Fibroblast of skin of left biceps (primary cell): ENCODE measurements around the gene CRYM.
"Not testable (repeated sequence)": the region's sequence is repeated elsewhere in the genome, so short reads cannot be mapped to it uniquely, and the experiment has no call there.

Experiments
- DNase-seq, 2 experiments: peaks; one replicate each; pipeline ENCODE4 v3.0.0-alpha.2; 2013; ENCODE audit warnings: low read depth in 2 of 2

Gene CRYM

DNA sequence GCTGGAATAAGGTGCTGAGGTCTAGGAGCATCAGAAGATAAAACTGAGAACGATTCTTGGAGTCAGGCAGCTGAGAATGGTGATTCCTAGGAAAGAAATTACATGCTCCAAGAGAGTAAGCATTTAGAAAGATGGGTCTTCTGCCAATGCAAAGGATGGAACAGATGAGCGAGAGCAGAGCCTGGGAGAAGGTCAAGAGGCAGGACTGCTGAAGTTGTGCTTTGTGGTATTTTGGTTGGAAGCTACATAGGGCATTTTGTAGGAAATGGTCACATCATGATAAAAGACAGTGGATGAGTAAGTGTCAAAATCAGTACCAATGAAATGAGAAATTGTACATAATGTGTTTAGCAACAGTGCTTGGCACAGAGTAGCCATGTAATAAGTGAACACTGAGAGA is 1.4 kb upstream of the CRYM start:
- DNase-seq, result no peak

DNA sequence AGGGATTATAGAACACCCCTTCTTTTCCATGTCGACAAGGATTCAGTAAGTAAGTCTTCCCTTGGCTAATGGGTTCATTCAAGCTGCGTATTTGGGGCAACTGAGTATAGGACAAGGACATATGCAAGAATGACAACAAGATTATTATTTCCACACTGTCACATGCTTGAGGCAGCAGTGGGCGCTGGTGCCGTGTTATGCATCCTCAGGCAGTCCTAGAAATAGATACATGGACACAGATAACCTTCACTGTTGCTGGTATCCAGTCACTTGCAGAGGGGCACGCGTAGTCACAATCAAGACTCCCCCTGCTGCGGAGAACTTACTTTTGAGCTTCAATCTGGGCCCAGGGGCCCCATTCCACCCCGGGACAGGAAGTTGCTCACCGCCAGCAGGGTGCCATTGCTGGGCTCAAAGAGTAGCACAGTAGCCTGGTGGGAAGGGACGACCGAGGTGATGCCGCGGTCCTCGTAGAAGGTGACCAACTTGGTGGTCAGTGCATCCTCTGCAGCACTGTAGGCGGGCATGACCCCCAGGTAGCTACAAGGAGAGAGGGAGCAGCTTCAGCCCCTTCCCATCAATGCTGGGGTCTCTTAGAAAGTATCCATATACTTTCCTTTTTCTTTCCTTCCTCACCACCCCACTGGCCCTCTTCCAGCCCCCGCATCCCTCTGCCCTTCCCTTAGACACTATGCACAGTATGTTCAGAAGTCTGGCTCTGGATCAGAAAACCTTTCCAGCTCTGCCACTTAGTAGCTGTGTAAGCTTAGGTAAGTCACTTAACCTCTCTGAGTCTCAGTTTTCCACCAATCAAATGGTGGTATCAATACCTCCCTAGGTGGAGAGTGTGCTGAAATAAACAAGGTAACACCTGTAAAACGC is 804 bp downstream of the CRYM start:
- DNase-seq, result no peak

DNA sequence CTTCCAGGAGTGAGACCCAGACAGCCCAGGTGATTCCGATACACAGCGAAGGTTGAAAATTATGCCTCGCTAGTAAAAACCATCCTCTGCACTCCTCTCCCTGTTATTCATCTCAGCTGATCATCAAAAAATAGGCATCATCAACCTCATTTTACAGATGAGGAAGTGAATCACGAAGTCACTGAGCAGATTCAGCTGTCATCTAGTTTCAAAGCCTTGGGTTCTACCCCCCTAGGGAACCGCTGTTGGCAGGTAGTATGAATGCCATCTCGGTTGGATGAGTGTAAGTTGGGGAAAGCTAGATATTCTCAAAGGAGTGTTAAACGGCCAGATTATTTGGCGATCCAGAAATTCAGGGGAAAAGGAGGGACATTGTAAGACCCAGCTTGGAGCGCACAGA is 2.0 kb downstream of the CRYM start:
- DNase-seq, result no peak

DNA sequence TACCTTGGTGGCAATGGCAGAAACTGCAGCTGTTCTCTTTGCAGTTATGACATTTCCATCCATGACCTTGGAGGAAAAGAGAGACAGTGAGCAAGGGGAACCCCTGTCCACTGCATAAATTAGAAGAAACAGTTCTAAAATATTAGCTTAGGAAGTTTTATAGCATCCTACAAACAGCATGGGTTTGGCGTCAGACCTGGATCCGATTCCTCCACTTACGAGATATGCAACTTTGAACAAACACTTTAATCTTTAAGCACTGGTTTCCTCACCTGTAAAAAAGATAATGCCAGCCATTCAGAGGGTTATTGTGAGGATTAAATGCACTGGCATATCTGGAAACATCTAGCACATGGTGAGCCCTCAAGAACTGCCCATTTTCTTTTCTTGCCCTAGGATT is 2.6 kb downstream of the CRYM start:
- no peak for DNase-seq

DNA sequence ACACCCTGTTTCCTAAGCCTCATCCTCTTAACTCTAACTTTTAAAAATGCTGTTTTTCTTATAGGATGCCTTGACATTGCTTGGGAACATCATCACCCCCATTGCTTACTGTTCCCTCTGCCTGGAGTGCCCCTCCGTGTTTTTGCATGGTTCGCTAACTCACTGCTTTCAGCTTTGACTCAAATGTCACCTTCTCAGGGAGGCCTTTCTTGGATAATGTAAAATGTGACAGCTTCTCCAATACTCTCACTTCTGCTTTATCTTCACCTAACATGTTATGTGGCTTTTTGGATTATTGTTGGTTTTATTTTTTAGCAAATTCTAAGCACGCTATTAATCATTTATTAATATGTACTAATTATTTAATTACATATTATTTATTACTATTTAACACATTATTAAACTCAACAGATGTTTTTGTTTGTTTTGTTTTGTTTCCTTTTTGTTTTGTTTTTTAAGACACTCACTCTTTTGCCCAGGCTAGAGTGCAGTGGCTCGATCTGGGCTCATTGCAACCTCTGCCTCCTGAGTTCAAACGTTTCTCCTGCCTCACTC is 3.8 kb downstream of the CRYM start:
- DNase-seq, result no peak

DNA sequence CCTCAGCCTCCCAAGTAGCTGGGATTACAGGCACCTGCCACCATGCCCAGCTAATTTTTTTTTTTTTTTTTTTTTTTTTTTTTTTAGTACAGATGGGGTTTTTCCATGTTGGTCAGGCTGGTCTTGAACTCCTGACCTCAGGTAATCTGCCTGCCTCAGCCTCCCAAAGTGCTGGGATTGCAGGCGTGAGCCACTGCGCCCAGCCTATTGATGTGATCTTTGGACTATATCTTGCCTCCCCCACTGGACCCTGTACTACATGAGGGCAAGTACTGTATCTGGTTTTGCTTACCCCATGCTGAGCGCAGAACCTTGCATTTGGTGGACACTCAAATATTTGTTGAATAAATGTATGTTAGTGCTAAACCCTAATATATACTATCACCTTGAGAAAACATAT is 5.3 kb downstream of the CRYM start:
- DNase-seq, result not testable (repeated sequence)

DNA sequence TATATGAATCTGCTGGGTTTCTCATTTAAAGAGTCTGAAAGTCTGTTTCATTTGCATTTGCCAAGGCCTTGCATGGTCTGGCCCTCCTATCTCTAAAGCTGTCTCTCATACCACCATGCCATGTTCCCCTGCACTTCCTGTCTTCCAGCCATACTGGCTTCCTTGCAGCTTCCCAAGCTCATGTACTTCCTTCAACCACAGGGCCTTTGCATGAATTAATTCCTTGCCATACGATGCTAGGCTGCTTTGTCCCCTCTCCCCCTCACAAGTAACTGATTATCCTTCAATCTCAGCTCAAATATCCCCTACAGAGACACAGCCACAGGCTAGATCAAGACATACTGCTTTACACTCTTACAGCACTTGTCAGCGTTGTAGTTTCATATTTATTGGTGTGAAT is 5.8 kb downstream of the CRYM start:
- DNase-seq, result no peak

DNA sequence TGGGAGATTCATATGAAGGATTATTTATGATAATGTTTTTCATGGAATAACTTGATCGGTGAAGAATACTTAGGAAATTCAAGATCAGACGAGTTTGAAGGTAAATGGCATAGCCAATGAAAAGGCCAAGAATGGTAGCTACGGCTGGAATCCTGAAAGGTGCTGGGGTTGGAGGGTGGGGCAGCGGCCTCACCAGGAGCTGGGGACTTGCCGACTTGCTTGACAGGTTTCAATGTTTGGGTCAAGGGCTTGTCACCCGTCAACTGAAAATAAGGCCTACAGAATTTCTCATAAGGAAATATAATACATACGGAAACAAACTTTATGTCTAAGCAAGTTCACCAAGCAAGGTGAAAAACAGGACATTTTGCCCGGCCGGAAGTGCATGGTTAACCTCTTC is 9.9 kb downstream of the CRYM start:
- no peak for DNase-seq

DNA sequence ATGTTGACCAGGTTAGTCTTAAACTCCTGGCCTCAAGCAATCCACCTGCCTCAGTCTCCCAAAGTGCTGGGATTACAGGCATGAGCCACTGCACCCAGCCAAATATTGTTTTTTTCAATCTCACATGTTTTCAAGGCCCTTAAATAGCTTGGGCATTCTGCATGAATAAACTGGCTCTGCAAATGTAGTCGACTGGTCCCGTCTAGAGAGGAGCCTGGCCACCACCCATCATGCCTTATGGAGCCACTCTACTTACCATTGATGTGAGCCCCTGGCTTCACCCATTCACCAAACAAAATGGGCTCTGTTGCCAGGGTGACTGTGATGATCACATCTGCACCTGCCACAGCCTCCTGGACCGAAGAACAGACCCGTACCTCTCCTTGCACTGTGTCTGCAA is 10.8 kb downstream of the CRYM start:
- no peak for DNase-seq

DNA sequence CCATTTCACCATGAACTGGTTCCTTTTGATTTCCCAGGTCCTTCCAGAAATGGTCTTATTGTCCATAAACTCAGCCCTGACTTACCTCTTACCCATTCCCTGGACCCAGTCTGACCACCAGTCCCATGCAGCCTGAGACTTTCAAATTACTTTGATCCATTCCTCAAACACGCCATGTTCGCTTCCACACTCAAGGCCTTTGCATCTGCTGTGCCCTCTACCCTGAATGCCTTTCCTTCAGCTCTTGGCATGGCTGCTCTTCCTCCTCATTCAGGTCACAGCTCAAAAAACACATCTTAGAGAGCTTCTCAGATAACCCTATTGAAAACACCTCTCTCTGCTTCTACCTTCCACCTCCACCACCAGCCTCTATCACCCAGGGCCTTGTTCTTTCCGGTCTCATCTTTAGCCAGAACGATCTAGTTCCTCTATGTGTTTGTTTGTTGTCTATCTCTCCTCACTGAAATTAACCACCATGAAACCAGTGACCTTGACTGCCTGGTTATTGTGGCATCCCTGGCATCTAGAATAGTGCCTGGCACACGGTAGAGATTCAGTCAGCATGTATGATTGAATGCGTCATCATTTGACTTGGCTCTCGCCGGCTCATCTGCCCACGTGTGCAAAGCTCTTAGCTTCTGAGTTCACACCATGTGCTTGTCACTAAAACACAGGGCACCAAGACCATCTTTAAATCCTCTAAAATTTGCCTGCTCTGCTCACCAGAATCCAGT is 12.8 kb downstream of the CRYM start:
- DNase-seq, result no peak

DNA sequence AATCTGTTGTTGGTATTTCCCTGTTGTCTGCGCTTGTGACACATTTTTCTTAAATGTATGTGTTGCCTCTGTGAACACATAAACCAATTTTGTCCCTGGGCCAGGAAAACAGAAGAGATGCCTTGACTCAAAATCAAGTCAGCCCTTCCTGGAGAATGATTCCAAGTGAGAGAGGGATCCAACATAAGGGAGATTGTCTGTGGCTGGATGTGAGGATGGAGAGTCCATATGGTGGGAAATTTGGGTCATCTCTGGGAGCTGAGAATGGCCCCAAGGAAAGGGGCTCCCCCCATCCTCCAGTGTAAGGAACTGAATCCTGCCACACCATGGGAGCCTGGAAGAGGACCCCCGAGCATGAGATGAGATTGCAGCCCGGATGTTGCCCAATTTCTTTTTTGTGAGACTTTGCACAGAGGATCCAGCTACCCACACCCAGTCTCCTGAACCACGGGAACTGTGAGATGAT is 13.5 kb downstream of the CRYM start:
- DNase-seq, result no peak

DNA sequence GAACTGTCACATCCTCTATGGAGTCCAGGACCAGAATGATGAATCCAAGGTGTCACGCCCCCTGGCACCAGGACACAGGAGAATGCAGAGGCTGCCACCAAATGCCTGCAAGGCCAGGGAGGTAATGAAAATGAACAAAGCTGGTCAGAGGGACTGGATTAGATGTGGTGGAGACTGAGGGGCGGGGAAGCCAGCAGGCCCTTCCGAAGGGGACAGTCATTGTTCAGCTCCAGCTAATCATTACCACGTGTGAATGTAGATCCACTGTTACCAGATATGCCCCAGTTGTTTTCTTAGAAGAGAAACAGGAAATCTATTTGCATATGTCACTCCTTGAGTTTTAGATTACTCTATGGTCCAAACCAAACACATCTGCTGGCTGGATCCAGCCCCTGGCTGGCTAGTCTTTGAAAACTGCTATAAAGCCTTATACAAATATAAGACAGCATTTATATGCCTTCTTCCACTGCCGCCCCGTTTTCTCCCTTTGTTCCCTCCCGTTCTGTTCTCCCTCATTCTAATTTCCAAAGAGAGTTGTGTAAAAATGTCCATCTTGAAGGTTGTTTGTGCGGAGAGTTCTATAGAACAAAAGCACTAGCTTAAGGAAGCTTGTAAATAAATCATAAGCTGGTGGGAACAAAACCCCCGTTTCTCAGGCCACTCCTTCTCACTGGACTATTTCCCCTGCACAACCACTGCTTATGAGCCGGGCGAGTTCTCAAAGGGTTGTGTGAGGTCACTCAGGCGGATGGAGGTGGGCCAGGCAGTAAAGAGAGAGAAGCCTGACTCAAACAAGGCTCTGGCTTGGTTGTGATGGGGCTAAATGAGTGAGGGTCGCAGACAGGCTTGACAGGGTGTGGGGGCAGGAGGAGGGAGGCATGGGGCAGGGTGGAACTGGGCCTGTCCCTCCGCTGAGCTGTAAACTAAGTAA is 14.2 kb downstream of the CRYM start:
- peak in 1 of 2 experiments; percentile 24 for DNase-seq

DNA sequence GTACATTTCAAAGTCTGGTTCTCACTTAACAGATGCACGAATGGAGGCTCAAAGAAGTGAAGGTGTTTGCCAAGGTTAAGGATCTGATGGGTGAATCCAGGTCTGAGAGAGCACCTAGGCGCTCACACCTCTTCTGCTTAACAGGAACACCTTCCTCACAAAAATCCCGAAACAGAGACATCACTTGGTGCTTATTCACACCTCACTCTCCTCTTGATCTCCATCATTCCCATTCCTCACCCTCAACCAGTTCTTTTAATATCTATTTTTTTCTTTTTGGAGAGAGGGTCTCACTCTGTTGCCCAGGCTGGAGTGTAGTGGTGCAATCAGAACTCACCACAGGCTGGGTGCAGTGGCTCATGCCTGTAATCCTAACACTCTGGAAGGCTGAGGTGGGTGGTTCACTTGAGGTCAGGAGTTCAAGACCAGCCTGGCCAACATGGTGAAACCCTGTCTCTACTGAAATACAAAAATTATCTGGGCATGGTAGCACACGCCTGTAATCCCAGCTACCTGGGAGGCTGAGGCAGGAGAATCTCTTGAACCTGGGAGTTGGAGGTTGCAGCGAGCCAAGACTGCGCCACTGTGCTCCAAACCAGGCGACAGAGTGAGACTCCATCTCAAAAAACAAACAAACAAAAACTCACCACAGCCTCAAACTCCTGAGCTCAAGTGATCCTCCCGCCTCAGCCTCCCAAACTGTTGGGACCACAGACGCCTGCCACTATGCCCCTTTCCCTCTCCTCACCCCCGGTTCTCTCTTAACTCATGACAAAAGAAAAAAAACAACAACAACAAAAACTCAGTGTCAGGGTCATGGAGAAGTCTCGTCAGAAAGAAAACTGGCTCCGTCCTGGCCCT is 15.1 kb downstream of the CRYM start:
- no peak for DNase-seq

DNA sequence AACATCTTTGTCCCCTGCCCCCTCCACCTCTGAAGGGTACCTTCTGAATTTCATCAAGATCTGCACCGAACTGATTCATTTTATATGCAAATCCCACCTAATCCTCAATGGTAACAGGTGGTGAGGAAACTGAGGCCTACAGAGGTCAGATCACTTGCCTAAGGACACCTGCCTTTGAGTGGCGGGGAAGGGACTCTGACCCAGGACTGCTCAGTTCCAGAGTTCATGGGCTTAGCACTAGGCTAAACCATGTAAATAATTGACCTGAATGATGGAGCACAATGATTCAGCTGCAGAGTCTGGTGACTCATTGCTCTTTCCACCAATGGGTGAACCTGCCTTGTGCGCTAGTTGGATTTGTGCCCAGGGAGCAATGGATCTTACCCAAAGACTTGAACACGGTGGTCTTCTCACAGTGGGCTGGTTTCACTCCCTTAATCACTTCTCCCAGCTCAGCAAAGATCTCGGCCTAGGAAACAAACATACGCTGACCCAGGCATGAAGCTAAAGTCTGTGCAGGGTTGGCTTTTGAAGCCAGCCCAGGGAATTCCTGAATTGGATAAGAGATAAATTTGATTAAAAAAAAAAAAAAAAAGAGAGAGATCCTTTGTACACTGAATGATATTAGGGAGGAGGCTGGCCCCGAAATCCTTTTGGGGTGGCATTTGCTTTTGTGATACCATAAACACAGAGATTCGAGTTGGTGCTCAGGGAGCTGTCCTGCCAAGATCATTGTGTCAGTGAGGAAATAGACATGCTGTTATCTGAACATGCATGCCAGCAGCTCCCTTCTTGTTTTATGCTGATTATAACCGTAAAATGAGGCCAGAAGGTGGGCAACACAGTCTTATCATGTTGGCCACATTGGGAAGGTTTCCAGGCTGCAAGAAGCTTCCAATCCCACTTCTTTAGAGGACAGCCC is 17.0 kb downstream of the CRYM start:
- peak; percentile 44 to 54 for DNase-seq

DNA sequence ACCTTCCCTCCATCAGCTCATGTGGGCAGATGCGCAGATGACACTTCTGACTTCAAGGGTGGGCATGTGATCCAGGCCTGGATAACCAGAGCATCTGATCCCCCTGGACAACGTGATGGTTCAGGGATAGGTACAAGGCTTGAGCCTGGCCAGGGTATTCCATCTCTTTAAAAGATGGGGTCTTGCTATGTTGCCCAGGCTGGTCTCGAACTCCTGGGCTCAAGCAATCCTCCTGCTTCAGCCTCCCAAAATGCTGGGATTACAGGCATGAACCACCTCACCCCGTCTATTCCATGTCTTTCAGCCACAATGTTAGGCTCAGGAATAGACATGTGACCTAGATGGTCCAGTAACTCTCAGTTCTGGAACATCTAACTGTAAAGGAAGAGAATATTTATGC is 20.8 kb downstream of the CRYM start:
- DNase-seq, result no peak

DNA sequence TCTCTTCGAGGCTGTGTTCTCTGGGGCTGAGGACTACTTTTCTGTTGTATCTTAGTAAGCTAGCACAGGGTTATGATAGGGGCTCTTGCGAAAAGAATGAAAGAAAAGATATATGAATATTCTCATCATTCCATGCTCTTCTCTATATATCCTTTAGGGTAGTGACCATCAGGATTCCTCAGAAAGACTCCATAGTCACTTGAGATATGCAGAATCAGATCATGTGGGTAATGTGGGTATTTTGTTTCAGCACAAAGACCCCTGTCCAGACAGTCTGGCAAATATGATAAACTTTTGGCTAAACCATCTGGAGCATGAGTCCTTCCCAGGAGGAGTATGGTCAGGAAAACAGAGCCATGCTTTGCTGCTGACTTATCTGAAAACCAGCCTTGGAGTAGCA is 21.5 kb downstream of the CRYM start:
- no peak for DNase-seq

DNA sequence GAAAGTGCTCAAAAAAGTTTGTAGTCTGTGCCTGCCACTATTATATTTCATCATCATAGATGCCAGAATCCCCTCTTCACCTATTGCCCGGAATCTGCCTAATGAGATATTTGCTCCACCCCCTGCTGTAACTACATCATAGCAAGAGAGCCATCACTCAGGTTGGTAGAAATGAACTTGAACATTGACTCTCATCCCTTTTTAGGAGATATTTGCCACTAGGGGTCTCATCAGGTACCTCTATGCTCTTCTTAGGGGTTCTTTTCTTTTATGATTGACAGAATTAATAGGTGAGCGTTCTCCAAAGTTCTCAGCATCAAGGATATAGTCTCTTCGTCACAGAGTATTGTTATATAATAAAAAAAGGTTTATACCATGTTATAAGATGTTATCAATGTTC is 24.6 kb downstream of the CRYM start:
- DNase-seq, result no peak

DNA sequence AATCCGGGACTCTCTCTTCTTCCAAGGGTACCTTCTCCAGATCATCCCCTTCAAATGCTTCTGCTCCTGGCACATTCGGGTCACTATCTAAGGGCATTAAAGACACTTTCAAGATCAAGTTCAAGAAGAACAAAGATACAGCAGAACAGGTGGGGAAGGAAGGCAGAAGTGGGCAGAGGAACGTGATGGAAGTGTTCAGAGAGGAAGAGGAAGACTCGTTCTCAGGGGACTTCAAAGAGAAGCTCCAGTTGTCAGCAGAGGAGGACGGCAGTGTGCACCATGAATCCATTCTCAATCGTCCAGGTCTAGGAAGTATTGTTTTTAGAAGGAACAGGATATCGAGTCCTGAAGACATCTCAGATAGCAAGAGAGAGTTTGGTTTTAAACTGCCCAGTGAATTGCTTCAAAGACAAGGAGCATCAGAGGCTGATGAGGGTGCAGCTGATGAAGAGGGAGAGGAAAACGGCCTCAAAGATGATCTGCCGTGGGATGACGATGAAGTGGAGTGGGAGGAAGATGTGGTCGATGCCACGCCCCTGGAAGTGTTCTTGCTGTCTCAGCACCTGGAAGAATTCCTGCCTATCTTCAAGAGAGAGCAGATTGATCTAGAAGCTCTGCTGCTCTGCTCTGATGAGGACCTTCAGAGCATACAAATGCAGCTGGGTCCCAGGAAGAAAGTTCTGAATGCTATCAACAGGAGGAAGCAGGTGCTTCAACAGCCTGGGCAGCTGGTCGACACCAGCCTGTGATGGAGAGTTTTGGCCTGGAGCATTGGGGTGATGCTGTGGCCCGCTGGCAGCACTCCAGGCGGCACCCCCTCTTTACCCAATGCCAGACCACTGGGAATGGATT is 27.8 kb downstream of the CRYM start:
- no peak for DNase-seq

DNA sequence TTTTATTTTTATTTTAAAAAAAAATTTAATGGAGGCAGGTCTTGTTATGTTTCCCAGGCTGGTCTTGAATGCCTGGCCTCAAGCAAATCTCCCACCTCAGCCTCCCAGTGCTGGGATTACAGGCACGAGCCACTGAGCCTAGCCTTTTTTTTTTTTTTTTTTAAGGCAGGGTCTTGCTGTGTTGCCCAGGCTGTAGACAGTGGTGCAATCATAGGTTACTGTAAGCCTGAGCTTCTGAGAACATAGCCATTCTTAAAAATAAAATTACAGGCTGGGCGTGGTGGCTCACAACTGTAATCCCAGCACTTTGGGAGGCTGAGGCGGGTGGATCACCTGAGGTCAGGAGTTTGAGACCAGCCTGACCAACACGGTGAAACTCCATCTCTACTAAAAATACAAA is 29.9 kb downstream of the CRYM start:
- DNase-seq, result not testable (repeated sequence)
